ENCODE measurements around the gene RFLNA.

DNA sequence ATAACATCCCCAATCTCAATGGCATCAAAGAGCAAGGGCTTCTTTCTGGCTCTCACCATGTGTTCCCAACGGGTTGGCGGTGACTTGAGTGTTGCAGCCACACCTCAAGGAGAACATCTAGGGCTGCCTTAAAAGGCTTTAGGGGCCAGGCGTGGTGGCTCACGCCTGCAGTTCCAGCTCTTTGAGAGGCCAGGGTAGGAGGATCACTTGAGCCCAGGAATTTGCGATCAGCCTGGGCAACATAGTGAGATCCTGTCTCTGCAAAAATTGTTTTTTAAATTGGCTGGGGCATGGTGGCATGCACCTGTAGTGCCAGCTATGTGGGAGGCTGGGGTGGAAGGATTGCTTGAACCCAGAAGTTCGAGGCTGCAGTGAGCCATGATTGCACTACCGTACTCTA, 14.9 kb downstream of the RFLNA start:
- TF ChIP-seq EP300 (IDR thresholded peaks at IDR 0.05; ENCODE audit: borderline replicate concordance) (no peak), CREB1 (IDR thresholded peaks at IDR 0.05; ENCODE audit: low read depth) (no peak), YY1 (IDR thresholded peaks at IDR 0.05; ENCODE audit: low read depth) (no peak), TAF1 (IDR thresholded peaks at IDR 0.05; ENCODE audit: low read depth) (no peak), RAD21 (IDR thresholded peaks at IDR 0.05; ENCODE audit: low read depth) (no peak), ZBTB7A (IDR thresholded peaks at IDR 0.05; ENCODE audit: low read depth) (no peak), FOXM1 (IDR thresholded peaks at IDR 0.05; ENCODE audit: borderline replicate concordance, low read depth) (no peak), TEAD4 (IDR thresholded peaks at IDR 0.05) (no peak), CEBPB (IDR thresholded peaks at IDR 0.05) (no peak)
- TF ChIP-seq, protein P1, sequence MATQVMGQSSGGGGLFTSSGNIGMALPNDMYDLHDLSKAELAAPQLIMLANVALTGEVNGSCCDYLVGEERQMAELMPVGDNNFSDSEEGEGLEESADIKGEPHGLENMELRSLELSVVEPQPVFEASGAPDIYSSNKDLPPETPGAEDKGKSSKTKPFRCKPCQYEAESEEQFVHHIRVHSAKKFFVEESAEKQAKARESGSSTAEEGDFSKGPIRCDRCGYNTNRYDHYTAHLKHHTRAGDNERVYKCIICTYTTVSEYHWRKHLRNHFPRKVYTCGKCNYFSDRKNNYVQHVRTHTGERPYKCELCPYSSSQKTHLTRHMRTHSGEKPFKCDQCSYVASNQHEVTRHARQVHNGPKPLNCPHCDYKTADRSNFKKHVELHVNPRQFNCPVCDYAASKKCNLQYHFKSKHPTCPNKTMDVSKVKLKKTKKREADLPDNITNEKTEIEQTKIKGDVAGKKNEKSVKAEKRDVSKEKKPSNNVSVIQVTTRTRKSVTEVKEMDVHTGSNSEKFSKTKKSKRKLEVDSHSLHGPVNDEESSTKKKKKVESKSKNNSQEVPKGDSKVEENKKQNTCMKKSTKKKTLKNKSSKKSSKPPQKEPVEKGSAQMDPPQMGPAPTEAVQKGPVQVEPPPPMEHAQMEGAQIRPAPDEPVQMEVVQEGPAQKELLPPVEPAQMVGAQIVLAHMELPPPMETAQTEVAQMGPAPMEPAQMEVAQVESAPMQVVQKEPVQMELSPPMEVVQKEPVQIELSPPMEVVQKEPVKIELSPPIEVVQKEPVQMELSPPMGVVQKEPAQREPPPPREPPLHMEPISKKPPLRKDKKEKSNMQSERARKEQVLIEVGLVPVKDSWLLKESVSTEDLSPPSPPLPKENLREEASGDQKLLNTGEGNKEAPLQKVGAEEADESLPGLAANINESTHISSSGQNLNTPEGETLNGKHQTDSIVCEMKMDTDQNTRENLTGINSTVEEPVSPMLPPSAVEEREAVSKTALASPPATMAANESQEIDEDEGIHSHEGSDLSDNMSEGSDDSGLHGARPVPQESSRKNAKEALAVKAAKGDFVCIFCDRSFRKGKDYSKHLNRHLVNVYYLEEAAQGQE (IDR thresholded peaks at IDR 0.05; ENCODE audit: low read depth), result no peak

Data from Ishikawa (cell line).